WTC11 (cell line): Measurements from ENCODE around the gene TSPAN1. TPM values are rescaled to one million over a fixed set of nuclear protein-coding genes. Genes with fewer than 3 reads are reported as not detected.

ENCODE experiments used
- ATAC-seq: fragments of 200-7000 bp; cut with Tn5 transposase; 2 replicates; pipeline ENCODE4 v1.10.0; 2021; ENCODE audit warnings: mild to moderate bottlenecking, moderate library complexity
- CTCF ChIA-PET: fragments of 300-600 bp; sonication (Branson Sonifier 250); formaldehyde crosslinking; loops from one replicate; lab custom pipeline; 2021; ENCODE audit warnings: antibody characterized with exemption; lab: Charles Lee
- POLR2A ChIA-PET: fragments of 350-600 bp; sonication (Branson Sonifier 250); formaldehyde crosslinking; loops from one replicate; lab custom pipeline; 2021; ENCODE audit warnings: antibody characterized with exemption; lab: Charles Lee
- DNase-seq: peaks from one replicate; pipeline ENCODE4 v3.0.0; 2021; ENCODE audit warnings: low spot score
- H3K27ac Mint-ChIP-seq: 2 replicates; pipeline ENCODE4 v1.8.0; 2021; ENCODE audit warnings: mixed read lengths
- H3K27me3 Mint-ChIP-seq: 2 replicates; pipeline ENCODE4 v1.8.0; 2021; ENCODE audit warnings: low read depth, mild to moderate bottlenecking, moderate library complexity, mixed read lengths
- H3K36me3 Mint-ChIP-seq: 2 replicates; pipeline ENCODE4 v1.8.0; 2021; ENCODE audit warnings: mixed read lengths
- H3K4me1 Mint-ChIP-seq: 2 replicates; pipeline ENCODE4 v1.8.0; 2022; ENCODE audit warnings: mixed read lengths
- H3K4me3 Mint-ChIP-seq: 2 replicates; pipeline ENCODE4 v1.8.0; 2021; ENCODE audit warnings: mild to moderate bottlenecking, moderate library complexity, mixed read lengths
- H3K9me3 Mint-ChIP-seq: 2 replicates; pipeline ENCODE4 v1.8.0; 2021; ENCODE audit warnings: mixed read lengths
- ATF3 ChIP-seq: sonication (generic); formaldehyde crosslinking; conservative IDR thresholded peaks from 2 replicates; pipeline ENCODE4 v1.8.1; 2022; ENCODE audit warnings: mild to moderate bottlenecking, missing genetic modification reagents
- E2F5 ChIP-seq: sonication (generic); formaldehyde crosslinking; IDR thresholded peaks from 2 replicates; pipeline ENCODE4 v1.8.1; 2022; ENCODE audit warnings: mild to moderate bottlenecking, moderate library complexity, missing genetic modification reagents
- FOXK1 ChIP-seq: sonication (generic); formaldehyde crosslinking; IDR thresholded peaks from 2 replicates; pipeline ENCODE4 v1.8.0; 2022; ENCODE audit warnings: mild to moderate bottlenecking, moderate library complexity, missing genetic modification reagents
- FOXP1 ChIP-seq: sonication (generic); formaldehyde crosslinking; IDR thresholded peaks from 2 replicates; pipeline ENCODE4 v1.8.0; 2022; ENCODE audit warnings: missing genetic modification reagents, mild to moderate bottlenecking, moderate library complexity, borderline replicate concordance
- GABPB1 ChIP-seq: sonication (generic); formaldehyde crosslinking; IDR thresholded peaks from 2 replicates; pipeline ENCODE4 v1.8.1; 2023; ENCODE audit warnings: mild to moderate bottlenecking, missing genetic modification reagents
- GRHL2 ChIP-seq: fragments of 250-450 bp; sonication (Bioruptor Pico); IDR thresholded peaks from 2 replicates; pipeline ENCODE4 v1.8.0; 2022; ENCODE audit warnings: mild to moderate bottlenecking, moderate library complexity; ENCODE audit not compliant: insufficient replicate concordance, severe bottlenecking
- NFATC4 ChIP-seq: fragments of 250-450 bp; sonication (Bioruptor Pico); IDR thresholded peaks from 2 replicates; pipeline ENCODE4 v1.9.0; 2021; ENCODE audit warnings: mild to moderate bottlenecking
- NR1H2 ChIP-seq: sonication (generic); formaldehyde crosslinking; IDR thresholded peaks from 2 replicates; pipeline ENCODE4 v1.9.0; 2021; ENCODE audit warnings: mild to moderate bottlenecking, moderate library complexity, missing genetic modification reagents
- NR2C2 ChIP-seq: sonication (generic); formaldehyde crosslinking; IDR thresholded peaks from 2 replicates; pipeline ENCODE4 v1.8.0; 2022; ENCODE audit warnings: mild to moderate bottlenecking, missing genetic modification reagents
- PREB ChIP-seq: sonication (generic); formaldehyde crosslinking; IDR thresholded peaks from 2 replicates; pipeline ENCODE4 v1.8.1; 2022; ENCODE audit warnings: mild to moderate bottlenecking, missing genetic modification reagents, moderate library complexity, borderline replicate concordance
- RELA ChIP-seq: sonication (generic); formaldehyde crosslinking; IDR thresholded peaks from 2 replicates; pipeline ENCODE4 v1.8.1; 2022; ENCODE audit warnings: missing genetic modification reagents, mild to moderate bottlenecking, borderline replicate concordance
- TCF7 ChIP-seq: sonication (generic); formaldehyde crosslinking; IDR thresholded peaks from 2 replicates; pipeline ENCODE4 v1.8.0; 2022; ENCODE audit warnings: mild to moderate bottlenecking, low read depth, missing genetic modification reagents, moderate library complexity
- ZBTB21 ChIP-seq: sonication (generic); formaldehyde crosslinking; IDR thresholded peaks from 2 replicates; pipeline ENCODE4 v1.8.1; 2023; ENCODE audit warnings: mild to moderate bottlenecking, missing genetic modification reagents, borderline replicate concordance
- ZBTB43 ChIP-seq: sonication (generic); formaldehyde crosslinking; IDR thresholded peaks from 2 replicates; pipeline ENCODE4 v1.8.1; 2023; ENCODE audit warnings: mild to moderate bottlenecking, missing genetic modification reagents
- ZNF219 ChIP-seq: sonication (generic); formaldehyde crosslinking; IDR thresholded peaks from 2 replicates; pipeline ENCODE4 v1.8.0; 2023; ENCODE audit warnings: missing genetic modification reagents, mild to moderate bottlenecking, borderline replicate concordance
- total RNA-seq: library from RNA; stranded (reverse); gene quantifications from 3 replicates; pipeline ENCODE4 v1.2.3, GENCODE V29; 2021
- TF ChIP-seq, protein P1 (sequence below): sonication (generic); formaldehyde crosslinking; IDR thresholded peaks from 2 replicates; pipeline ENCODE4 v1.8.0; 2023; ENCODE audit warnings: mild to moderate bottlenecking, missing genetic modification reagents
- TF ChIP-seq, protein P2 (sequence below): sonication (generic); formaldehyde crosslinking; IDR thresholded peaks from 2 replicates; pipeline ENCODE4 v1.8.0; 2022; ENCODE audit warnings: mild to moderate bottlenecking, missing genetic modification reagents
- TF ChIP-seq, protein P3 (sequence below): sonication (generic); formaldehyde crosslinking; IDR thresholded peaks from 2 replicates; pipeline ENCODE4 v1.8.1; 2022; ENCODE audit warnings: missing genetic modification reagents, borderline replicate concordance
- TF ChIP-seq, protein P4 (sequence below): sonication (generic); formaldehyde crosslinking; IDR thresholded peaks from 2 replicates; pipeline ENCODE4 v1.8.1; 2022; ENCODE audit warnings: low read depth, missing genetic modification reagents, borderline replicate concordance
- TF ChIP-seq, protein P5 (sequence below): fragments of 250-450 bp; sonication (Bioruptor Pico); IDR thresholded peaks from 2 replicates; pipeline ENCODE4 v1.9.0; 2021; ENCODE audit warnings: mild to moderate bottlenecking

TSPAN1 gene
- total RNA-seq, 1 experiment from 2014 or later, result 0.50 TPM

DNA sequence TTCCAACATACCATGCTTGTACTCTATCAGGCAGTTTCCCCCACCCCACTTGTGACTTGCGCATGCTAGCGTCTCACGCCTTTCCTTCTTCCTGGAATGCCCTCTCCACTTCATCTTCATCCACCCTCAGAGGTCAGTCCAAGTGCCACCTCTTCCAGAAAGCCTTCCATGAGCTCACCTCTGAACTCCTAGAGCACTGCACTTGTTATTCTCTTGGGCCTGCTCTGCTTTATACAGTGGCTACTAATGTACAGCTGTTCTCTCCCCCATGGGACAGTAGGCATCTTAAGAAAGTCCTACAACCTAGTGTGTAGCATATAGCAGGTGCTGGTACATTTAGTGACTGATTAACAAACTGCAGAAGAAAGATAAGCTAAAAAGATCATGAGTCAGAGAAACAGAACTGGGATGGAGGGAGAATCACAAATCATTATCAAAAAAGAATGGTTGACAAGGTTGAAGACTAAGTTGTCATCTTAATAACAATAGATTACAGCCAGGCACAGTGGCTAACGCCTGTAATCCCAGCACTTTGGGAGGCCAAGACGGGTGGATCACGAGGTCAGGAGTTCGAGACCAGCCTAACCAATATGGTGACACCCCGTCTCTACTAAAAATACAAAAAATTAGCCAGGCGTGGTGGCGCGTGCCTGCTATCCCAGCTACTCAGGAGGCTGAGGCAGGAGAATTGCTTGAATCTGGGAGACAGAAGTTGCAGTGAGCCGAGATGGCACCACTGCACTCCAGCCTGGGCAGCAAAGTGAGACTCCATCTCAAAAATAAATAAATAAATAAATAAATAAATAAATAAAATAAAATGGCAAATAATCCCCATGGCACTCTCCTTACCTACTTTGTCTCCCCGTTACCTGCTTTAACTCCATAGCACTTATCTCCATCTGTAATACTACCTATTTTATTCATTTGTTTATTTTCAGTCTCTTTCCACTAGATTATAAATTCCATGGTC is 16.3 kb upstream of the TSPAN1 start (continued):
- TF ChIP-seq, protein P1, sequence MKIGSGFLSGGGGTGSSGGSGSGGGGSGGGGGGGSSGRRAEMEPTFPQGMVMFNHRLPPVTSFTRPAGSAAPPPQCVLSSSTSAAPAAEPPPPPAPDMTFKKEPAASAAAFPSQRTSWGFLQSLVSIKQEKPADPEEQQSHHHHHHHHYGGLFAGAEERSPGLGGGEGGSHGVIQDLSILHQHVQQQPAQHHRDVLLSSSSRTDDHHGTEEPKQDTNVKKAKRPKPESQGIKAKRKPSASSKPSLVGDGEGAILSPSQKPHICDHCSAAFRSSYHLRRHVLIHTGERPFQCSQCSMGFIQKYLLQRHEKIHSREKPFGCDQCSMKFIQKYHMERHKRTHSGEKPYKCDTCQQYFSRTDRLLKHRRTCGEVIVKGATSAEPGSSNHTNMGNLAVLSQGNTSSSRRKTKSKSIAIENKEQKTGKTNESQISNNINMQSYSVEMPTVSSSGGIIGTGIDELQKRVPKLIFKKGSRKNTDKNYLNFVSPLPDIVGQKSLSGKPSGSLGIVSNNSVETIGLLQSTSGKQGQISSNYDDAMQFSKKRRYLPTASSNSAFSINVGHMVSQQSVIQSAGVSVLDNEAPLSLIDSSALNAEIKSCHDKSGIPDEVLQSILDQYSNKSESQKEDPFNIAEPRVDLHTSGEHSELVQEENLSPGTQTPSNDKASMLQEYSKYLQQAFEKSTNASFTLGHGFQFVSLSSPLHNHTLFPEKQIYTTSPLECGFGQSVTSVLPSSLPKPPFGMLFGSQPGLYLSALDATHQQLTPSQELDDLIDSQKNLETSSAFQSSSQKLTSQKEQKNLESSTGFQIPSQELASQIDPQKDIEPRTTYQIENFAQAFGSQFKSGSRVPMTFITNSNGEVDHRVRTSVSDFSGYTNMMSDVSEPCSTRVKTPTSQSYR (CRISPR knock-in tag), result no peak
- TF ChIP-seq TCF7 (CRISPR knock-in tag), result no peak

DNA sequence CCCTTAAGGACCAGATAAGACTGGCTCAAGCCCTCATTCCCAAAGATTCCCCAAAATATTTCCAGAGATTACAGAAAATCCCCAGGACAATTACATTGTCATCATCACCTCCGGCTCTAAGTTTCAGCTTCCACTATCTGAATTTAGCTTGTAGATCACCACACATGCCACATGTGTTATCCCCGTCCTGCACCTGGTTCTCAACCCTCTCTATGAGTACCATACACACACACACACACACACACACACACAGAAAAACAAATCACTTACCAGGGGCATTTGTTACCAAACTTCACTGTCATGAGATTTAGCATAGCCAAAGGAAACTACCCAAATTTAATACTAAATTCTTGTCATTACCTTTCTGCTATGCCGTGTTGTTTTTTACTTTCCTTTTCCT is 15.4 kb upstream of the TSPAN1 start:
- H3K9me3 Mint-ChIP-seq, result no peaks in the 10 kb centered on the region
- POLR2A ChIA-PET, result interaction anchor here (0.6 kb wide), 1 partner anchor 118 kb away, joined by 4 read pairs; no protein-coding TSS in a partner anchor
- CTCF ChIA-PET, result no interaction called here
- no peaks in the 10 kb centered on the region for H3K4me1 Mint-ChIP-seq
- H3K36me3 Mint-ChIP-seq, result no peaks in the 10 kb centered on the region
- no peak overlapping the region for H3K4me3 Mint-ChIP-seq
- no peaks in the 10 kb centered on the region for H3K27me3 Mint-ChIP-seq
- TF ChIP-seq NFATC4 (CRISPR knock-in tag) (no peak), ZNF219 (CRISPR knock-in tag) (no peak), GABPB1 (no peak)
- TF ChIP-seq, all 79 proteins: peak for 0
- H3K27ac Mint-ChIP-seq, result no peak overlapping the region
- ATAC-seq, result no peak
- DNase-seq, result no peak

DNA sequence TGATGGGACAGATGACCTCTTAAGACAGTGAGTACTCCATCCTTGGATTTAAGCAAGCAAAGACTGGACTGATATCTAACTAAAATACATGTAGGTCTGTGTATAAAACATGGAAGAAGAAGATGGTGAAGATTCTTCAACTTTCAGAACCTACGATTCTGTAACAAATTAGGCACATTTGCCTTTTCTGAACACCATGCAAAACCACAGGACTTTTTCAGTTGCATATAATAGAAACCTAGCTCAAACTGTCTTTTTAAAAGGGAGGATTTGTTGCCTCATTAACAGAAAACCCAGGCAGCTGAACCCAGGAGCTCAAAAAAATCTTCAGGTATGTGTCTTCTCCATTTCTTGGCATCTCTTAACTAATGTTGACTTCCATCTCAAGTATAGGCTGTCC is 14.7 kb upstream of the TSPAN1 start:
- Mint-ChIP-seq H3K36me3 (no peaks in the 10 kb centered on the region), H3K9me3 (no peaks in the 10 kb centered on the region), H3K27me3 (peaks cover 5% of the 10 kb centered on the region; the same call in 1 of the 2 replicates), H3K4me1 (no peaks in the 10 kb centered on the region), H3K27ac (no peak overlapping the region), H3K4me3 (no peak overlapping the region)
- ATAC-seq (no peak), DNase-seq (no peak)
- CTCF ChIA-PET, result no interaction called here
- POLR2A ChIA-PET, result no interaction called here
- no peak for TF ChIP-seq GRHL2
- TF ChIP-seq FOXP1 (CRISPR knock-in tag), result no peak
- TF ChIP-seq, protein P2, sequence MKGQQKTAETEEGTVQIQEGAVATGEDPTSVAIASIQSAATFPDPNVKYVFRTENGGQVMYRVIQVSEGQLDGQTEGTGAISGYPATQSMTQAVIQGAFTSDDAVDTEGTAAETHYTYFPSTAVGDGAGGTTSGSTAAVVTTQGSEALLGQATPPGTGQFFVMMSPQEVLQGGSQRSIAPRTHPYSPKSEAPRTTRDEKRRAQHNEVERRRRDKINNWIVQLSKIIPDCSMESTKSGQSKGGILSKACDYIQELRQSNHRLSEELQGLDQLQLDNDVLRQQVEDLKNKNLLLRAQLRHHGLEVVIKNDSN (CRISPR knock-in tag), result no peak
- no peak for TF ChIP-seq PREB
- TF ChIP-seq, protein P3, sequence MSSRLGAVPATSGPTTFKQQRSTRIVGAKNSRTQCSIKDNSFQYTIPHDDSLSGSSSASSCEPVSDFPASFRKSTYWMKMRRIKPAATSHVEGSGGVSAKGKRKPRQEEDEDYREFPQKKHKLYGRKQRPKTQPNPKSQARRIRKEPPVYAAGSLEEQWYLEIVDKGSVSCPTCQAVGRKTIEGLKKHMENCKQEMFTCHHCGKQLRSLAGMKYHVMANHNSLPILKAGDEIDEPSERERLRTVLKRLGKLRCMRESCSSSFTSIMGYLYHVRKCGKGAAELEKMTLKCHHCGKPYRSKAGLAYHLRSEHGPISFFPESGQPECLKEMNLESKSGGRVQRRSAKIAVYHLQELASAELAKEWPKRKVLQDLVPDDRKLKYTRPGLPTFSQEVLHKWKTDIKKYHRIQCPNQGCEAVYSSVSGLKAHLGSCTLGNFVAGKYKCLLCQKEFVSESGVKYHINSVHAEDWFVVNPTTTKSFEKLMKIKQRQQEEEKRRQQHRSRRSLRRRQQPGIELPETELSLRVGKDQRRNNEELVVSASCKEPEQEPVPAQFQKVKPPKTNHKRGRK, result no peak
- TF ChIP-seq NR2C2, result no peak
- TF ChIP-seq, protein P4, sequence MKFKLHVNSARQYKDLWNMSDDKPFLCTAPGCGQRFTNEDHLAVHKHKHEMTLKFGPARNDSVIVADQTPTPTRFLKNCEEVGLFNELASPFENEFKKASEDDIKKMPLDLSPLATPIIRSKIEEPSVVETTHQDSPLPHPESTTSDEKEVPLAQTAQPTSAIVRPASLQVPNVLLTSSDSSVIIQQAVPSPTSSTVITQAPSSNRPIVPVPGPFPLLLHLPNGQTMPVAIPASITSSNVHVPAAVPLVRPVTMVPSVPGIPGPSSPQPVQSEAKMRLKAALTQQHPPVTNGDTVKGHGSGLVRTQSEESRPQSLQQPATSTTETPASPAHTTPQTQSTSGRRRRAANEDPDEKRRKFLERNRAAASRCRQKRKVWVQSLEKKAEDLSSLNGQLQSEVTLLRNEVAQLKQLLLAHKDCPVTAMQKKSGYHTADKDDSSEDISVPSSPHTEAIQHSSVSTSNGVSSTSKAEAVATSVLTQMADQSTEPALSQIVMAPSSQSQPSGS (CRISPR knock-in tag), result no peak
- TF ChIP-seq ATF3 (CRISPR knock-in tag), result no peak
- no peak for TF ChIP-seq E2F5 (CRISPR knock-in tag)
- TF ChIP-seq ZBTB21 (CRISPR knock-in tag), result no peak
- no peak for TF ChIP-seq ZBTB43 (CRISPR knock-in tag)
- no peak for TF ChIP-seq FOXK1 (CRISPR knock-in tag)
- no peak for TF ChIP-seq NR1H2 (CRISPR knock-in tag)
- TF ChIP-seq, protein P5, sequence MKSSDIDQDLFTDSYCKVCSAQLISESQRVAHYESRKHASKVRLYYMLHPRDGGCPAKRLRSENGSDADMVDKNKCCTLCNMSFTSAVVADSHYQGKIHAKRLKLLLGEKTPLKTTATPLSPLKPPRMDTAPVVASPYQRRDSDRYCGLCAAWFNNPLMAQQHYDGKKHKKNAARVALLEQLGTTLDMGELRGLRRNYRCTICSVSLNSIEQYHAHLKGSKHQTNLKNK (CRISPR knock-in tag), result no peak
- no peak for TF ChIP-seq RELA (CRISPR knock-in tag)
